ENCODE data around the gene ABAT.

DNA sequence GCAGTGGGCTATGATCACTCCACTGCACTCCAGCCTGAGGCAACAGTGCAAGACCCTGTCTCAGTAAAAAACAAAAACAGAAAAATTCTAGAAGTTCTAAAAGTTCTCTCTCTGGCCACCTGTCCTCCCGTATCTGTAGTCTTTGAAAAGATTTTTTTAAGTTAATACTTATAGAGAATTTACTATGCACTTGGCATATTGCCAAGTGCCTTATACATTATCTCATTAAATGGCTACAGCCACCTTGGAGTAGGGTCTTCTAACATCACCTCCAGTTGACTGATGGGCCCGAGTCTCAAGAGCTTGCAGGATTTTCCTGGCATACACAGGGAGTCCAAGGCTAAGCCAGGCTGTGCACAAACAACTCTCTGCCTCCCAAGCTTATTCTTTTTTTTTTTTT lies 78.3 kb downstream of the ABAT start:
- no peak for TF ChIP-seq EP300 (IDR thresholded peaks at IDR 0.05)
- no peak for TF ChIP-seq CTCF (IDR thresholded peaks at IDR 0.05)
- no peak for TF ChIP-seq POLR2A (IDR thresholded peaks at IDR 0.05)

Data from tibial nerve (tissue), 4 donors.